DND-41 (cell line): ENCODE results near the gene ATXN7L1.

Experiments
- ATAC-seq: fragments of 200-7000 bp; cut with Tn5 transposase; 3 replicates; pipeline ENCODE4 v1.9.1; 2021; ENCODE audit warnings: low read depth; ENCODE audit not compliant: insufficient read depth
- DNase-seq: peaks from one replicate; pipeline ENCODE4 v3.0.0-alpha.2; 2020
- H2AFZ ChIP-seq: 2 replicates; pipeline ENCODE4 v1.6.0; 2012; ENCODE audit warnings: low read depth, low read length
- H3K27ac ChIP-seq: 2 replicates; pipeline ENCODE4 v1.5.1; 2012; ENCODE audit warnings: low read length, inconsistent platforms
- H3K27me3 ChIP-seq: fragments of 200-600 bp; sonication (generic); 2 replicates; pipeline ENCODE4 v1.6.0; 2012; ENCODE audit warnings: low read length, mild to moderate bottlenecking, inconsistent platforms; ENCODE audit not compliant: insufficient read depth, poor library complexity
- H3K36me3 ChIP-seq: 2 replicates; pipeline ENCODE4 v1.5.1; 2012; ENCODE audit warnings: low read length, inconsistent platforms; ENCODE audit not compliant: insufficient read depth
- H3K4me1 ChIP-seq: 2 replicates; pipeline ENCODE4 v1.5.1; 2012; ENCODE audit warnings: mild to moderate bottlenecking, low read length; ENCODE audit not compliant: insufficient read depth
- H3K4me2 ChIP-seq: 2 replicates; pipeline ENCODE4 v1.6.0; 2012; ENCODE audit warnings: mild to moderate bottlenecking, moderate library complexity, low read length, inconsistent platforms; ENCODE audit not compliant: insufficient read depth
- H3K4me3 ChIP-seq, 2 experiments: fragments of 200-600 bp in 1 of 2; shearing (Covaris generic) in 1 of 2; 2 replicates each; pipeline ENCODE4 v1.5.1; 2012 to 2016; ENCODE audit warnings: inconsistent platforms in 2 of 2, low read length in 2 of 2, mild to moderate bottlenecking in 2 of 2, low read depth in 1 of 2, moderate library complexity in 1 of 2
- H3K79me2 ChIP-seq: 2 replicates; pipeline ENCODE4 v1.6.0; 2012; ENCODE audit warnings: low read length, inconsistent platforms; ENCODE audit not compliant: insufficient read depth
- H3K9ac ChIP-seq: 2 replicates; pipeline ENCODE4 v1.6.0; 2012; ENCODE audit warnings: low read depth, mild to moderate bottlenecking, inconsistent platforms, low read length, moderate library complexity
- H3K9me3 ChIP-seq: 2 replicates; pipeline ENCODE4 v1.5.1; 2012; ENCODE audit warnings: low read length, moderate library complexity, mild to moderate bottlenecking, inconsistent platforms; ENCODE audit not compliant: insufficient read depth, severe bottlenecking
- H4K20me1 ChIP-seq: 2 replicates; pipeline ENCODE4 v1.6.0; 2012; ENCODE audit warnings: low read length; ENCODE audit not compliant: insufficient read depth
- CTCF ChIP-seq: IDR thresholded peaks from 2 replicates; pipeline ENCODE4 v1.5.1; 2012; ENCODE audit warnings: borderline replicate concordance, low read length, moderate library complexity, mild to moderate bottlenecking; ENCODE audit not compliant: poor library complexity, severe bottlenecking; ENCODE audit errors: extremely low read depth
- EZH2 ChIP-seq: IDR thresholded peaks from 3 replicates; pipeline ENCODE4 v1.6.1; 2012; ENCODE audit warnings: borderline replicate concordance, low read depth, mild to moderate bottlenecking, moderate library complexity, low read length, inconsistent platforms; ENCODE audit not compliant: severe bottlenecking

Gene ATXN7L1

GRCh38 chr7:105567821-105568220 is 308.6 kb downstream of the ATXN7L1 start:
- Histone ChIP-seq H3K27ac (no peak overlapping the region), H4K20me1 (no peaks in the 10 kb centered on the region), H3K9me3 (no peaks in the 10 kb centered on the region), H3K79me2 (no peaks in the 10 kb centered on the region), H2AFZ (no peak overlapping the region), H3K9ac (no peak overlapping the region), H3K4me1 (no peaks in the 10 kb centered on the region), H3K36me3 (peaks cover 49% of the 10 kb centered on the region), H3K4me2 (no peak overlapping the region), H3K4me3 (no peak overlapping the region), H3K27me3 (no peaks in the 10 kb centered on the region)
- no peak for TF ChIP-seq EZH2
- no peak for TF ChIP-seq CTCF
- ATAC-seq (no peak), DNase-seq (no peak)

GRCh38 chr7:105567024-105567423 is 309.4 kb downstream of the ATXN7L1 start:
- Histone ChIP-seq H4K20me1 (no peaks in the 10 kb centered on the region), H3K9ac (no peak overlapping the region), H3K4me1 (no peaks in the 10 kb centered on the region), H3K27me3 (no peaks in the 10 kb centered on the region), H3K4me3 (no peak overlapping the region), H3K9me3 (no peaks in the 10 kb centered on the region), H3K27ac (no peak overlapping the region), H3K79me2 (no peaks in the 10 kb centered on the region), H3K36me3 (peaks cover 56% of the 10 kb centered on the region), H3K4me2 (no peak overlapping the region), H2AFZ (no peak overlapping the region)
- no peak for DNase-seq
- TF ChIP-seq EZH2 (no peak), CTCF (no peak)
- no peak for ATAC-seq

- Histone ChIP-seq H3K9ac (no peak overlapping the region), H3K9me3 (no peaks in the 10 kb centered on the region), H3K27ac (no peak overlapping the region), H4K20me1 (no peaks in the 10 kb centered on the region), H2AFZ (no peak overlapping the region), H3K36me3 (peaks cover 58% of the 10 kb centered on the region), H3K79me2 (no peaks in the 10 kb centered on the region), H3K27me3 (no peaks in the 10 kb centered on the region), H3K4me2 (no peak overlapping the region), H3K4me3 (no peak overlapping the region), H3K4me1 (no peaks in the 10 kb centered on the region)
- DNase-seq (no peak), ATAC-seq (no peak)
- TF ChIP-seq CTCF = no peak
- TF ChIP-seq EZH2 = no peak
Measured at GRCh38 chr7:105565190-105565589, 311.2 kb downstream of the ATXN7L1 start.

- Histone ChIP-seq H3K27ac (no peak overlapping the region), H3K4me2 (no peak overlapping the region), H2AFZ (no peak overlapping the region), H3K27me3 (no peaks in the 10 kb centered on the region), H4K20me1 (no peaks in the 10 kb centered on the region), H3K4me1 (no peaks in the 10 kb centered on the region), H3K9me3 (no peaks in the 10 kb centered on the region), H3K4me3 (no peak overlapping the region), H3K36me3 (peaks cover 66% of the 10 kb centered on the region), H3K79me2 (no peaks in the 10 kb centered on the region), H3K9ac (no peak overlapping the region)
- DNase-seq (no peak), ATAC-seq (no peak)
- TF ChIP-seq CTCF (no peak), EZH2 (no peak)
Measured at GRCh38 chr7:105559926-105560325, 316.5 kb downstream of the ATXN7L1 start.
